ENCODE data around the gene SOX8. TPM values are rescaled to one million over a fixed set of nuclear protein-coding genes. Genes with fewer than 3 reads are reported as not detected.
"Not testable (repeated sequence)": the region's sequence is repeated elsewhere in the genome, so short reads cannot be mapped to it uniquely, and the experiment has no call there.

SOX8 gene
- total RNA-seq, 1 donor from 2014 or later: 0.81 TPM

- no peak overlapping the region for H3K4me3 ChIP-seq
- TF ChIP-seq CTCF (IDR thresholded peaks at IDR 0.05): no peak
- peak; percentile 39 for ATAC-seq
- H3K4me1 ChIP-seq: no peaks in the 10 kb centered on the region
- H3K27me3 ChIP-seq: no peaks in the 10 kb centered on the region
- no peaks in the 10 kb centered on the region for H3K9me3 ChIP-seq
- H3K36me3 ChIP-seq: peaks cover 26% of the 10 kb centered on the region
- H3K27ac ChIP-seq: no peak overlapping the region
- intact Hi-C loops (cut with DNase I): no loop called here
- no peak for DNase-seq
Measured at GRCh38 chr16:951660-952301, 29.8 kb upstream of the SOX8 start.

- intact Hi-C loops (cut with DNase I): no loop called here
- H3K4me3 ChIP-seq: no peak overlapping the region
- DNase-seq (no peak), ATAC-seq (no peak)
- no peaks in the 10 kb centered on the region for H3K4me1 ChIP-seq
- TF ChIP-seq CTCF (IDR thresholded peaks at IDR 0.05): no peak
- H3K27ac ChIP-seq: no peak overlapping the region
- H3K27me3 ChIP-seq: no peaks in the 10 kb centered on the region
- H3K36me3 ChIP-seq: peaks cover 21% of the 10 kb centered on the region
- no peaks in the 10 kb centered on the region for H3K9me3 ChIP-seq
Measured at GRCh38 chr16:952321-952720, 29.2 kb upstream of the SOX8 start.

GRCh38 chr16:953818-954217 is 27.8 kb upstream of the SOX8 start:
- H3K4me1 ChIP-seq; H3K4me3 ChIP-seq; ATAC-seq; intact Hi-C loops (cut with DNase I); DNase-seq; H3K27me3 ChIP-seq; H3K27ac ChIP-seq; H3K9me3 ChIP-seq: not testable (repeated sequence)
- peaks cover 21% of the 10 kb centered on the region for H3K36me3 ChIP-seq

GRCh38 chr16:955766-956165 is 25.8 kb upstream of the SOX8 start:
- intact Hi-C loops (cut with DNase I); H3K9me3 ChIP-seq; H3K4me3 ChIP-seq; H3K27ac ChIP-seq; H3K4me1 ChIP-seq; ATAC-seq; DNase-seq; H3K27me3 ChIP-seq: not testable (repeated sequence)
- peaks cover 21% of the 10 kb centered on the region for H3K36me3 ChIP-seq

GRCh38 chr16:959232-960040 is 22.1 kb upstream of the SOX8 start:
- no peak overlapping the region for H3K27ac ChIP-seq
- H3K9me3 ChIP-seq: no peaks in the 10 kb centered on the region
- TF ChIP-seq CTCF (IDR thresholded peaks at IDR 0.05): no peak
- no peak for ATAC-seq
- H3K4me3 ChIP-seq: no peak overlapping the region
- peaks cover 1% of the 10 kb centered on the region for H3K36me3 ChIP-seq
- no peak for DNase-seq
- intact Hi-C loops (cut with DNase I): no loop called here
- H3K4me1 ChIP-seq: no peaks in the 10 kb centered on the region
- no peaks in the 10 kb centered on the region for H3K27me3 ChIP-seq

- intact Hi-C loops (cut with DNase I): no loop called here
- no peak for TF ChIP-seq CTCF (IDR thresholded peaks at IDR 0.05)
- no peaks in the 10 kb centered on the region for H3K9me3 ChIP-seq
- no peaks in the 10 kb centered on the region for H3K4me1 ChIP-seq
- no peaks in the 10 kb centered on the region for H3K27me3 ChIP-seq
- H3K27ac ChIP-seq: no peak overlapping the region
- DNase-seq: no peak
- ATAC-seq: no peak
- no peaks in the 10 kb centered on the region for H3K36me3 ChIP-seq
- H3K4me3 ChIP-seq: no peak overlapping the region
Measured at GRCh38 chr16:962366-962765, 19.2 kb upstream of the SOX8 start.
